Panc1 (cell line): ENCODE measurements around the gene MTA1.

Experiments
- POLR2AphosphoS5 ChIP-seq: IDR thresholded peaks from 2 replicates; pipeline ENCODE4 v1.6.1; 2012; ENCODE audit warnings: mild to moderate bottlenecking, low read depth, low read length, moderate library complexity
- SIN3A ChIP-seq: IDR thresholded peaks from 2 replicates; pipeline ENCODE4 v1.6.1; 2012; ENCODE audit warnings: low read depth, mild to moderate bottlenecking, low read length, moderate library complexity, borderline replicate concordance; ENCODE audit not compliant: insufficient read depth
- TCF7L2 ChIP-seq: IDR thresholded peaks from 2 replicates; pipeline ENCODE4 v1.6.1; 2011; ENCODE audit warnings: mild to moderate bottlenecking, low read depth, low read length, inconsistent platforms
- TF ChIP-seq, protein P1 (sequence below): fragments of 450-650 bp; IDR thresholded peaks from 2 replicates; pipeline ENCODE4 v1.5.1; 2017; ENCODE audit warnings: mild to moderate bottlenecking
- TF ChIP-seq, protein P2 (sequence below), 2 experiments: IDR thresholded peaks; 2 replicates each; pipeline ENCODE4 v1.6.1; 2011 to 2012; ENCODE audit warnings: low read depth in 2 of 2, control low read depth in 1 of 2, low read length in 1 of 2, mild to moderate bottlenecking in 1 of 2, moderate library complexity in 1 of 2; ENCODE audit not compliant: insufficient read depth in 1 of 2

DNA sequence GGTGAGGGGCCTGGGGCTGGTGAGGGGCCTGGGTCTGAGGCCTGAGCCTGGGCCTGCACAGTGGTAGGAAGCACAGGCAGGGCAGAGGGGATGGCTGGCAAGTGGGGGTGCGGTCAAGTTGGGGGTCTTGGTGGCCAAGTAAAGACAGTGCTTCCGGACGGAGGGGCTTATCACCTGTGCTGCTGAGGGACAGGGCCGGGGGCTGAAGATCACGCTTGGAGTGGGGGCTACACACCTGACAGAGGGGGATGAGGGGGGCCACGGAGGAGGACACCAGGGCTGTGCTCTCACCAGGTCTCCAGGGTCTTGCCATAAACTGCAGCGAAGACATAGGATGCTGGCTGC is 83.6 kb downstream of the MTA1 start:
- TF ChIP-seq, protein P1, sequence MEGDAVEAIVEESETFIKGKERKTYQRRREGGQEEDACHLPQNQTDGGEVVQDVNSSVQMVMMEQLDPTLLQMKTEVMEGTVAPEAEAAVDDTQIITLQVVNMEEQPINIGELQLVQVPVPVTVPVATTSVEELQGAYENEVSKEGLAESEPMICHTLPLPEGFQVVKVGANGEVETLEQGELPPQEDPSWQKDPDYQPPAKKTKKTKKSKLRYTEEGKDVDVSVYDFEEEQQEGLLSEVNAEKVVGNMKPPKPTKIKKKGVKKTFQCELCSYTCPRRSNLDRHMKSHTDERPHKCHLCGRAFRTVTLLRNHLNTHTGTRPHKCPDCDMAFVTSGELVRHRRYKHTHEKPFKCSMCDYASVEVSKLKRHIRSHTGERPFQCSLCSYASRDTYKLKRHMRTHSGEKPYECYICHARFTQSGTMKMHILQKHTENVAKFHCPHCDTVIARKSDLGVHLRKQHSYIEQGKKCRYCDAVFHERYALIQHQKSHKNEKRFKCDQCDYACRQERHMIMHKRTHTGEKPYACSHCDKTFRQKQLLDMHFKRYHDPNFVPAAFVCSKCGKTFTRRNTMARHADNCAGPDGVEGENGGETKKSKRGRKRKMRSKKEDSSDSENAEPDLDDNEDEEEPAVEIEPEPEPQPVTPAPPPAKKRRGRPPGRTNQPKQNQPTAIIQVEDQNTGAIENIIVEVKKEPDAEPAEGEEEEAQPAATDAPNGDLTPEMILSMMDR: no peak
- TF ChIP-seq POLR2AphosphoS5 (no peak; the same call in 1 of the 2 replicates), SIN3A (no peak), TCF7L2 (no peak)
- TF ChIP-seq, protein P2, sequence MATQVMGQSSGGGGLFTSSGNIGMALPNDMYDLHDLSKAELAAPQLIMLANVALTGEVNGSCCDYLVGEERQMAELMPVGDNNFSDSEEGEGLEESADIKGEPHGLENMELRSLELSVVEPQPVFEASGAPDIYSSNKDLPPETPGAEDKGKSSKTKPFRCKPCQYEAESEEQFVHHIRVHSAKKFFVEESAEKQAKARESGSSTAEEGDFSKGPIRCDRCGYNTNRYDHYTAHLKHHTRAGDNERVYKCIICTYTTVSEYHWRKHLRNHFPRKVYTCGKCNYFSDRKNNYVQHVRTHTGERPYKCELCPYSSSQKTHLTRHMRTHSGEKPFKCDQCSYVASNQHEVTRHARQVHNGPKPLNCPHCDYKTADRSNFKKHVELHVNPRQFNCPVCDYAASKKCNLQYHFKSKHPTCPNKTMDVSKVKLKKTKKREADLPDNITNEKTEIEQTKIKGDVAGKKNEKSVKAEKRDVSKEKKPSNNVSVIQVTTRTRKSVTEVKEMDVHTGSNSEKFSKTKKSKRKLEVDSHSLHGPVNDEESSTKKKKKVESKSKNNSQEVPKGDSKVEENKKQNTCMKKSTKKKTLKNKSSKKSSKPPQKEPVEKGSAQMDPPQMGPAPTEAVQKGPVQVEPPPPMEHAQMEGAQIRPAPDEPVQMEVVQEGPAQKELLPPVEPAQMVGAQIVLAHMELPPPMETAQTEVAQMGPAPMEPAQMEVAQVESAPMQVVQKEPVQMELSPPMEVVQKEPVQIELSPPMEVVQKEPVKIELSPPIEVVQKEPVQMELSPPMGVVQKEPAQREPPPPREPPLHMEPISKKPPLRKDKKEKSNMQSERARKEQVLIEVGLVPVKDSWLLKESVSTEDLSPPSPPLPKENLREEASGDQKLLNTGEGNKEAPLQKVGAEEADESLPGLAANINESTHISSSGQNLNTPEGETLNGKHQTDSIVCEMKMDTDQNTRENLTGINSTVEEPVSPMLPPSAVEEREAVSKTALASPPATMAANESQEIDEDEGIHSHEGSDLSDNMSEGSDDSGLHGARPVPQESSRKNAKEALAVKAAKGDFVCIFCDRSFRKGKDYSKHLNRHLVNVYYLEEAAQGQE (IDR thresholded peaks at IDR 0.05; ENCODE audit: insufficient read depth in 1 of 2, low read depth in 2 of 2, low read length in 1 of 2): no peak
